Mucosa of descending colon (tissue), 3 donors: Measurements from ENCODE around the gene VSIG10L. TPM values are rescaled to one million over a fixed set of nuclear protein-coding genes. Genes with fewer than 3 reads are reported as not detected.

Source experiments
- ATAC-seq: fragments of 200-7000 bp; cut with Tn5 transposase; one replicate; pipeline ENCODE4 v1.9.1; 2020; ENCODE audit warnings: mild to moderate bottlenecking, moderate library complexity
- DNase-seq, 3 donors: peaks; one replicate each; pipeline ENCODE4 v3.0.0-alpha.2; 2020
- H3K36me3 ChIP-seq: fragments of 200-600 bp; one replicate; pipeline ENCODE4 v1.8.0; 2021; ENCODE audit warnings: low read depth, mild to moderate bottlenecking
- H3K4me1 ChIP-seq: fragments of 200-600 bp; one replicate; pipeline ENCODE4 v1.8.0; 2021; ENCODE audit warnings: low read depth, mild to moderate bottlenecking
- H3K4me3 ChIP-seq: fragments of 200-600 bp; one replicate; pipeline ENCODE4 v1.8.0; 2021; ENCODE audit warnings: mild to moderate bottlenecking
- H3K9me3 ChIP-seq: fragments of 200-600 bp; one replicate; pipeline ENCODE4 v1.8.0; 2021; ENCODE audit warnings: mild to moderate bottlenecking
- CTCF ChIP-seq: fragments of 200-600 bp; IDR thresholded peaks from one replicate; pipeline ENCODE4 v1.8.0; 2022; ENCODE audit warnings: antibody characterized with exemption, mild to moderate bottlenecking
- intact Hi-C, 2 donors: fragments of 100-400 bp; cut with DNase I in 1 of 2; cut with micrococcal nuclease in 1 of 2; formaldehyde crosslinking; loops; one replicate each; pipeline versions ENCODE4 v1.11.0 to v1.11.1; 2022; cut with DNase I, micrococcal nuclease
- total RNA-seq, 3 donors: library from RNA; stranded (reverse); fragmentation: NEBNext Ultra II Directional in 2 of 3; extraction: Animal tissue kit (Norgen Biotek cat#: 25700) in 2 of 3; gene quantifications; one replicate each; pipeline versions ENCODE4 v1.2.1 to v1.2.4, GENCODE V29; 2021 to 2023
- donor health status: DM: no; HTN: no; CAD: no; lungs with moderate emphysema.
- donor health status: DM: no; HTN: no; CAD: no.
- donor health status: DM: no; HTN: yes; CAD: no.

The VSIG10L gene
- total RNA-seq, 3 donors from 2014 or later = 0.69 to 3.8 (median 1.6) TPM

- Histone ChIP-seq H3K4me3 (no peak overlapping the region), H3K9me3 (no peaks in the 10 kb centered on the region), H3K4me1 (no peaks in the 10 kb centered on the region), H3K36me3 (peaks cover 4% of the 10 kb centered on the region)
- intact Hi-C loops = no loop called here
- peak in 1 of 3 donors; percentile 14 for DNase-seq
- ATAC-seq = no peak
- no peak for TF ChIP-seq CTCF
Observed at GRCh38 chr19:51345076-51345620, 3.2 kb upstream of the VSIG10L start.

- TF ChIP-seq CTCF = no peak
- no peaks in the 10 kb centered on the region for H3K9me3 ChIP-seq
- ATAC-seq = no peak
Observed at GRCh38 chr19:51342631-51343569, 961 bp upstream of the VSIG10L start.

GRCh38 chr19:51341066-51341465, 873 bp downstream of the VSIG10L start:
- ATAC-seq (no peak), DNase-seq (peak in 2 of 3 donors; percentile 39 to 62)
- H3K4me1 ChIP-seq = peaks cover 9% of the 10 kb centered on the region
- intact Hi-C loops = no loop called here
- no peak overlapping the region for H3K4me3 ChIP-seq
- no peak for TF ChIP-seq CTCF
- no peaks in the 10 kb centered on the region for H3K36me3 ChIP-seq
- H3K9me3 ChIP-seq = no peaks in the 10 kb centered on the region

More at GRCh38 chr19:51342631-51343569, 961 bp upstream of the VSIG10L start:
- Histone ChIP-seq H3K4me1 (peaks cover 9% of the 10 kb centered on the region), H3K4me3 (no peak overlapping the region), H3K36me3 (no peaks in the 10 kb centered on the region)
- peak in 1 of 3 donors; percentile 21 for DNase-seq
- intact Hi-C loops = no loop called here

- DNase-seq (peak; percentile 99), ATAC-seq (peak; percentile 95)
- Histone ChIP-seq H3K36me3 (no peaks in the 10 kb centered on the region), H3K9me3 (no peaks in the 10 kb centered on the region), H3K4me1 (peaks cover 9% of the 10 kb centered on the region), H3K4me3 (no peak overlapping the region)
- intact Hi-C loops = loop anchor here in 1 of 2 donors (10.0 kb wide), 1 partner anchor 95 kb away; no protein-coding TSS in a partner anchor
- no peak for TF ChIP-seq CTCF
Observed at GRCh38 chr19:51339687-51340656, 2.0 kb downstream of the VSIG10L start.

- peaks cover 9% of the 10 kb centered on the region for H3K4me1 ChIP-seq
- ATAC-seq = no peak
- no peaks in the 10 kb centered on the region for H3K36me3 ChIP-seq
- DNase-seq = no peak
- TF ChIP-seq CTCF = no peak
- peak overlapping the region; percentile 22 for H3K4me3 ChIP-seq
- no peaks in the 10 kb centered on the region for H3K9me3 ChIP-seq
- intact Hi-C loops = loop anchor here in 1 of 2 donors (10.0 kb wide), 1 partner anchor 96 kb away; no protein-coding TSS in a partner anchor
Observed at GRCh38 chr19:51339313-51339686, 2.6 kb downstream of the VSIG10L start.
